Pulmonary artery endothelial cell (primary cell): ENCODE results near the gene ALKBH1. TPM values are rescaled to one million over a fixed set of nuclear protein-coding genes. Genes with fewer than 3 reads are reported as not detected.
"Not testable (repeated sequence)": the region's sequence is repeated elsewhere in the genome, so short reads cannot be mapped to it uniquely, and the experiment has no call there.

Experiments used
- DNase-seq: peaks from one replicate; pipeline ENCODE4 v3.0.0-alpha.2; 2011; ENCODE audit warnings: low read depth, low spot score
- total RNA-seq: library from RNA; depleted of rRNA; stranded (reverse); fragments of >200 nt; gene quantifications from 2 replicates; pipeline ENCODE4 v1.2.3, GENCODE V29; 2014

Gene ALKBH1
- total RNA-seq, 1 donor from 2014 or later = 10.2 TPM

DNA sequence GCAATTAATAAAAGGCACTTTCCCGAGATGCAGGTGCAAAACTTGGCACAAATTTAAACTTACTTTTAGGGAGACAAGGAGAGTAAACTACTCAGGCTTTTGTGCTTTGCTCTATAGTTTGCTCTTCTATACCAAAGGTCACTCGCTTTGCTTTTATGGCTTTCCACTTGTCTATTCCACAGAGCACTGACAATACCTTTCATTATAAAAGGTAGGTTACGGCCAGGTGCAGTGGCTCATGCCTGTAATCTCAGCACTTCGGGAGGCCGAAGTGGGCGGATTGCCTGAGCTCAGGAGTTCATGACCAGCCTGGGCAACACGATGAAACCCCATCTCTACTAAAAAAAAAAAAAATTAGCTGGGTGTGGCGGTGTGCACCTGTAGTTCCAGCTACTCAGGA is 32.9 kb downstream of the ALKBH1 start:
- DNase-seq = no peak

GRCh38 chr14:77673193-77673592 is 34.6 kb downstream of the ALKBH1 start:
- no peak for DNase-seq

- no peak for DNase-seq
These were observed 40.5 kb downstream of the ALKBH1 start for GRCh38 chr14:77667331-77667730.

DNA sequence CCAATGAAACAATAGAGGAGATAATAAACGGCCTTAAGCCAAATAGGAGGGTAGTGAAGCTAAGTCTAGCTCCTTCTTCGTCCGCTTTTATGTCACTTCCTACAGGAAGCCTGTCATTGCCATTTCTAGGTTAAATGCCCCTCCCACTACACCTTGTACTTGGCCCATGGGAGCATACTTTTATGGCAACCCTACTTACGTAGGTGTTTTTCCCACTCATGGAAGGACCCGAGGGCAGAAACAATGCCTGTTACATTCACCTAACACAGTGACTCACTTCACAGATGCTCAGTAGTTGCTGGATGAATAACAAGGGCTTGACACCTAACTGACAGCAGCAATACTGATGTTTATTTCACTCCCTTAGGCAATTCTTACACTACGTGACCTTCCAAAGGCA is 44.5 kb downstream of the ALKBH1 start:
- DNase-seq = no peak

DNA sequence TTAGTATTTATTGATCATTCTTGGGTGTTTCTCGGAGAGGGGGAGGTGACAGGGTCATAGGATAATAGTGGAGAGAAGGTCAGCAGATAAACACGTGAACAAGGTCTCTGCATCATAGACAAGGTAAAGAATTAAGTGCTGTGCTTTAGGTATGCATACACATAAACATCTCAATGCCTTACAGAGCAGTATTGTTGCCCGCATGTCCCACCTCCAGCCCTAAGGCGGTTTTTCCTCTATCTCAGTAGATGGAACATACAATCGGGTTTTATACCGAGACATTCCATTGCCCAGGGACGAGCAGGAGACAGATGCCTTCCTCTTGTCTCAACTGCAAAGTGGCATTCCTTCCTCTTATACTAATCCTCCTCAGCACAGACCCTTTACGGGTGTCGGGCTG is 46.3 kb downstream of the ALKBH1 start:
- DNase-seq = not testable (repeated sequence)

DNA sequence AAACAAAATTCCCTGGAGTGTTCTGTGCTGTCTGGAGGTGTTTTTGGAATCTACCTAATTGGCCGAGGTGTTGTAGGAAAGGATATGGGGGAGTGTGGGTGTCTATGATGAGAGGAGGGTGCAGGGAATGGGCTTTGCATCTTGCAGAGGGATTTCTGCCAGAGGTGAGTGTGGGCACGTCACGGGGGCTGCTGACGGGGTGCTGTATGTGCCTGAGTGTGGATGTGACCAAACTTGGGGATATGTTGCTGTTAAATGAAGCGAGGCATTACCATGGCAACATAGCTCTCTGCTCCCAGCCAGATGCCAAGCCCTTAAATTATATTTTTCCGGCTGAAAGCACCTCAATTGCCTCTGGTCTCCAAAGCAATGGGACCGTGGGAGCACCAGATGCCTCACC is 47.1 kb downstream of the ALKBH1 start:
- no peak for DNase-seq

GRCh38 chr14:77659831-77660230 is 48.0 kb downstream of the ALKBH1 start:
- DNase-seq = no peak

GRCh38 chr14:77657280-77657679 is 50.5 kb downstream of the ALKBH1 start:
- no peak for DNase-seq

DNA sequence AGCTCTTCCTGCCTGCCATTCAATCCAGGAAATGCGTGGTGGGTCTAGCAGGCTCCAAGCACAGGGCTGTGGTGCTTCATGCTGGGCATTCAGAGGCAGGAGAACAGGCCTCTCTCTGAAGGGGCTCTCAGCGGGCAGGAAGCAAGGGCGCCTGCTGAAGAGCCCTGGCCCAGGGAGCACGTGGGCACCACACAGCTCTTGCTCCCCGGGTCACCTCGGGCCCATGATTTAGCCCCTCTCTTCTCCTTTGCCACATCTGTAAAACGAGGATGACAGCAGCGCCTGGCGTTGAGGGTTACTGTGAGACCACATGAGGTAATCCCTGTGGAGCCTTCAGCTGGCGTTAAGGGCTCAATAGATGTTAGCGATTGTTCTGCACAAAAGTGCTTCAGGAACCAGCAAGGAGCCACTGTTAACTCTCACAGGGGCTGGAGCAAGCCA is 53.8 kb downstream of the ALKBH1 start:
- DNase-seq = no peak

- DNase-seq = no peak
These were observed 58.5 kb downstream of the ALKBH1 start for GRCh38 chr14:77649326-77649725.

DNA sequence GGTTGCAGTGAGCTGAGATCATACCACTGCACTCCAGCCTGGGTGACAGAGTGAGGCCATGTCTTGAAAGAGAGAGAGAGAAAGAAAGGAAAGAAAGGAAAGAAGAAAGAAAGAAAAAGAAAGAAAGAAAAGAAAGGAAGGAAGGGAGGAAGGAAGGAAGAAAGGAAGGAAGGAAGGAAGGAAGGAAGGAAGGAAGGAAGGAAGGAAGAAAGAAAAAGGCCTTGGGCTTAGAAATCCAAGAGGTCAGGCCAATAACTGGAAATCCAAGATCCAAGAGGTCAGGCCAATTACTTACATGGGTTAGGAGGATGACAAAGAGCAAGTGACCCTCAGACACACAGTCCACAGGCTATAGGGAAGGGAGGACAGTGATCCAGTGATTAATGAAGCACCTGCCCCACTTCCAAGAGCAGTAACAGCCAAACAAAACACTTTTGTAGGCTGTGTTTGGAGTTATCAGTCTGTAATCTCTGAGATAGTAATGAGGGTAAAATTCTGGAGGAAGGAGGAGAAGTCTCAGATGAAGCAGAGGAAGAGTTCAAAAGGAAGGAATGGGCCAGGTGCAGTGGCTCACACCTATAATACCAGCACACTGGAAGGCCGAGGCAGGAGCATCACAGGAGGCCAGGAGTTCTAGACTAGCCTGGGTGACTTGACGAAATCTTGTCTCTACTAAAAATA is 59.2 kb downstream of the ALKBH1 start:
- no peak for DNase-seq

GRCh38 chr14:77647853-77648252 is 60.0 kb downstream of the ALKBH1 start:
- DNase-seq = no peak

GRCh38 chr14:77646907-77647306 is 60.9 kb downstream of the ALKBH1 start:
- DNase-seq = no peak

GRCh38 chr14:77645520-77646230 is 62.1 kb downstream of the ALKBH1 start:
- DNase-seq = no peak

- no peak for DNase-seq
These were observed 65.4 kb downstream of the ALKBH1 start for GRCh38 chr14:77642407-77642806.

DNA sequence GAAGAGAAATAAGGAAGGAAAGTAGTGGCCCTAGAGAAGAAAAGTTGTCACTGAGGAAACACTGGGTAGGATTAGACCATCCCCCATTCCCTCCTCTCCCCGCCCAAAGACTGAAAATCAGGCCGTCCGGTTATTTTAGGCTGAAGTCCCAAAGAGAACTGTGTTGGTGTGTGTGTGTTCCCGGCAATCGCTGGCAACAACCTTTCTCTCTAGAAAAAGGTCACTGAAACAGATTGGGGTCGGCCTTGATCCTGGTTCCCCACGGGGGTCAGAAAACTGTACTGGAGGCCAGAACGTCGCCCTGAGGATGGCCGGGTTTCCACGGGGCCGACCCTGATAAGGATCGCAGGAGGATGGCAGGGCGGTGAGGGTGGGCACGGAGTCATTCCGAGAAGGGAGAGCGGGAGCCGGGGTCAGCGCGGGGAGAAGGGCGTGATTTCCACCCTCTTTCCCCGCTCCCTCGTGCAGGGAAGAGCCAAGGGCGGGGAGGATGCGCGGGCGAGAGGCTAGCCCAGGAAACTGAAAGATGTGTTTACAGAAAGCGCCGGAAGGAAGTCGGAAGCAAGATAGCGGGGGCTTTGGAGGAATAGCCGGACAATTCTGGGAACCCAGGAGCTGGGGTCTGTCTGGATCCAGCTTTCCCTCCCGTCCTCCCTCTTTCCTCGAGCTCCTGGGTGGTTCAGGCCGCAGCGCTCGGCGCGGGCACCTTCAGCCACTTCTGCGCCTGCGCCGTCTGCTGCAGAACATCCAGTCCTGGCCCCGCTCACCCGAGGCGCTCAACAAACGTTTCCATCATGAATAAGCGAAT is 66.1 kb downstream of the ALKBH1 start:
- peak; percentile 32 for DNase-seq

DNA sequence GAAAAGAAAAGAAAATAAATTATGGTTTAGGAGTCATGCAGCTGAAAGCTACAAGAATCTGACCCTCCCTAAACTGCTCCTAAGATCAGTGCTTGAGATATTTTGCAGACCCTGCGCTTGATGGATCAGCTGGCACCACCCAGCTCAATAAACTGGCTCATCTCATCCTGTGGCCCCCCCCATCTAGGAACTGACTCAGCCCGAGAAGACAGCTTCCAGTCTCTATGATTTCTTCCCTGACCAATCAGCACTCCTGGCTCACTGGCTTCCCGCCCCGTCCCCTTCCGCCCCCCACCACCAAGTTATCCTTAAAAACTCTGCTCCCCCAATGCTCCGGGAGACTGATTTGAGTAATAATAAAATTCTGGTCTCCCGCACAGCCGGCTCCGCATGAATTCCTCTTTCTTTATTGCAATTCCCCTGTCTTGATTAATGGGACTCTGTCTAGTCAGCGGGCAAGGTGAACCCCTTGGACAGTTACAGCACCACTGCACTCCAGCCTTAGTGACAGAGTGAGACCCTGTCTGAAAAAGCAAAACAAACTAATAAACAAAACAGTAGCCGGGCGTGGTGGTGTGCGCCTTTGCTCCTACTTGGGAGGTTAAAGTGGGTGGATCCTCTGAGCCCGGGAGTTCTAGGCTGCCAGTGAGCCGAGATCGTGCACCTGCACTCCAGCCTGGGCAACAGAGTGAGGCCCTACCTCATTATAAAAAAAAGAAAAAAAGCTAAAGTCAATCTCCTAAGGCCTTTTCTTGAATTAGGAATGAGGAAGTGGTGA is 66.9 kb downstream of the ALKBH1 start:
- DNase-seq = no peak

GRCh38 chr14:77638771-77639171 is 69.1 kb downstream of the ALKBH1 start:
- no peak for DNase-seq

DNA sequence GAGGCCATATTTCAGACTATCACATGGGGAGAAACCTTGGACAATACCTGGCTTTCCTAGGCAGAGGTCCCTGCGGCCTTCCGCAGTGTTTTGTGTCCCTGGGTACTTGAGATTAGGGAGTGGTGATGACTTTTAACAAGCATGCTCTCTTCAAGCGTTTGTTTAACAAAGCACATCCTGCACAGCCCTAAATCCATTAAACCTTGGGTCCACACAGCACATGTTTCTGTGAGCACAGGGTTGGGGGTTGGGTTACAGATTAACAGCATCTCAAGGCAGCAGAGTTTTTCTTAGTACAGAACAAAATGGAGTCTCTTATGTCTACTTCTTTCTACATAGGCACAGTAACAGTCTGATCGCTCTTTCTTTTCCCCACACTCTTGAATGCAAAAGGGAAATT is 72.0 kb downstream of the ALKBH1 start:
- not testable (repeated sequence) for DNase-seq

DNA sequence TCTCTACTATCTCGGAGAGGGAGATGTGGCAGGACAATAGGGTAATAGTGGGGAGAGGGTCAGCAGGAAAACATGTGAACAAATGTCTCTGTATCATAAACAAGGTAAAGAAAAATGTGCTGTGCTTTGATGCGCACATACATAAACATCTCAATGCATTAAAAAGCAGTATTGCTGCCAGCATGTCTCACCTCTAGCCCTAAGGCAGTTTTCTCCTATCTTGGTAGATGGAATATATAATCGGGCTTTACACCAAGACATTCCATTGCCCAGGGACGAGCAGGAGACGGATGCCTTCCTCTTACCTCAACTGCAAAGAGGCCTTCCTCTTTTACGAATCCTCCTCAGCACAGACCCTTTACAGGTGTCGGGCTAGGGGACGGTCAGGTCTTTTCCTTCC is 72.4 kb downstream of the ALKBH1 start:
- not testable (repeated sequence) for DNase-seq

- no peak for DNase-seq
These were observed 77.7 kb downstream of the ALKBH1 start for GRCh38 chr14:77630111-77630510.
